H1 (cell line): Measurements from ENCODE around the gene CWC27.

Source experiments
- BCL11A ChIP-seq, 2 experiments: IDR thresholded peaks; one replicate each; pipeline ENCODE4 v1.6.1; 2011; ENCODE audit warnings: low read depth in 2 of 2, low read length in 2 of 2, mild to moderate bottlenecking in 2 of 2
- CBX8 ChIP-seq: fragments of 300-800, 300-1000 bp; sonication (generic); IDR thresholded peaks from 2 replicates; pipeline ENCODE4 v1.7.1; 2016; ENCODE audit warnings: low read depth, low read length, borderline replicate concordance
- EGR1 ChIP-seq: IDR thresholded peaks from 2 replicates; pipeline ENCODE4 v1.6.1; 2011; ENCODE audit warnings: low read depth, low read length, borderline replicate concordance
- HDAC6 ChIP-seq: IDR thresholded peaks from one replicate; pipeline ENCODE4 v1.7.1; 2012; ENCODE audit warnings: low read depth, mild to moderate bottlenecking, inconsistent platforms, low read length, moderate library complexity
- NRF1 ChIP-seq: IDR thresholded peaks from 2 replicates; pipeline ENCODE4 v1.6.1; 2011; ENCODE audit warnings: mild to moderate bottlenecking, low read depth, low read length, improper control_type of control experiment
- PHF8 ChIP-seq: fragments of 200-600 bp; sonication (generic); conservative IDR thresholded peaks from 2 replicates; pipeline ENCODE4 v1.7.1; 2012; ENCODE audit warnings: low read depth, mild to moderate bottlenecking, inconsistent platforms, low read length, moderate library complexity
- POLR2AphosphoS5 ChIP-seq: IDR thresholded peaks from 2 replicates; pipeline ENCODE4 v1.6.1; 2011; ENCODE audit warnings: low read depth, low read length
- RXRA ChIP-seq: IDR thresholded peaks from 2 replicates; pipeline ENCODE4 v1.6.1; 2011; ENCODE audit warnings: low read depth, mild to moderate bottlenecking, low read length, moderate library complexity; ENCODE audit not compliant: insufficient read depth
- TF ChIP-seq, protein P1 (sequence below), 3 experiments: IDR thresholded peaks; 1 replicate in 2 of 3; 2 replicates in 1 of 3; pipeline versions ENCODE4 v1.5.1 to v1.6.1; 2011; ENCODE audit warnings: low read length in 3 of 3, mild to moderate bottlenecking in 3 of 3, inconsistent platforms in 2 of 3, low read depth in 1 of 3, moderate library complexity in 1 of 3; ENCODE audit not compliant: insufficient read depth in 1 of 3; ENCODE audit errors: control extremely low read depth in 1 of 3

DNA sequence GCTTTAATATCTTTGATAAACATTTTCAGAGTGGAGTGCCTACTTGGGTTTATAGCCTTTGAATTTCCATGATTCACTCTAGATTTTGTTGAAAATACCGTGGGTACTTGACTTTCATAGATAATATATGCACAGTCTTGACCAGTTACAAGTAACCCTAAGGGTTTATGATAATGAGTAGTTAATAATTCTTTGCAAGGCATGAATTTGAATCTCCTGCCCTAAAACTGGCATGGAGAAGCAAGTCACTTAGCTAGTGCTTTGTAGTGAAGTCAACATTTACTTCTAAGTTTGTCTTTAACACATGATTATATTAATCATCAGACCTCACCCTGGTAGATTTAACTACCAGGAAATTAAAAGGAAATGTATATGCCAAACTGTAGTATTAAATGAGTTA is 115.8 kb downstream of the CWC27 start:
- TF ChIP-seq, protein P1, sequence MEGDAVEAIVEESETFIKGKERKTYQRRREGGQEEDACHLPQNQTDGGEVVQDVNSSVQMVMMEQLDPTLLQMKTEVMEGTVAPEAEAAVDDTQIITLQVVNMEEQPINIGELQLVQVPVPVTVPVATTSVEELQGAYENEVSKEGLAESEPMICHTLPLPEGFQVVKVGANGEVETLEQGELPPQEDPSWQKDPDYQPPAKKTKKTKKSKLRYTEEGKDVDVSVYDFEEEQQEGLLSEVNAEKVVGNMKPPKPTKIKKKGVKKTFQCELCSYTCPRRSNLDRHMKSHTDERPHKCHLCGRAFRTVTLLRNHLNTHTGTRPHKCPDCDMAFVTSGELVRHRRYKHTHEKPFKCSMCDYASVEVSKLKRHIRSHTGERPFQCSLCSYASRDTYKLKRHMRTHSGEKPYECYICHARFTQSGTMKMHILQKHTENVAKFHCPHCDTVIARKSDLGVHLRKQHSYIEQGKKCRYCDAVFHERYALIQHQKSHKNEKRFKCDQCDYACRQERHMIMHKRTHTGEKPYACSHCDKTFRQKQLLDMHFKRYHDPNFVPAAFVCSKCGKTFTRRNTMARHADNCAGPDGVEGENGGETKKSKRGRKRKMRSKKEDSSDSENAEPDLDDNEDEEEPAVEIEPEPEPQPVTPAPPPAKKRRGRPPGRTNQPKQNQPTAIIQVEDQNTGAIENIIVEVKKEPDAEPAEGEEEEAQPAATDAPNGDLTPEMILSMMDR (IDR thresholded peaks at IDR 0.05; ENCODE audit: control extremely low read depth in 1 of 3, insufficient read depth in 1 of 3, low read depth in 1 of 3, low read length in 3 of 3), result no peak
- TF ChIP-seq EGR1 (no peak), BCL11A (IDR thresholded peaks at IDR 0.05; ENCODE audit: low read depth in 2 of 2, low read length in 2 of 2) (no peak), RXRA (no peak), NRF1 (no peak), POLR2AphosphoS5 (no peak), CBX8 (no peak), PHF8 (no peak), HDAC6 (no peak)
